ENCODE measurements around the gene DLGAP1.

The DLGAP1 gene

GRCh38 chr18:3552305-3552704, 902.8 kb downstream of the DLGAP1 start:
- no peak for DNase-seq

GRCh38 chr18:3547891-3548615, 907.1 kb downstream of the DLGAP1 start:
- no peak for DNase-seq

GRCh38 chr18:3546106-3546505, 909.0 kb downstream of the DLGAP1 start:
- no peak for DNase-seq

GRCh38 chr18:3544537-3544936, 910.6 kb downstream of the DLGAP1 start:
- no peak for DNase-seq

GRCh38 chr18:3541549-3542386, 913.3 kb downstream of the DLGAP1 start:
- DNase-seq, result no peak

- no peak for DNase-seq
Observed at GRCh38 chr18:3540805-3541548, 914.1 kb downstream of the DLGAP1 start.

- no peak for DNase-seq
Observed at GRCh38 chr18:3538954-3539617, 916.0 kb downstream of the DLGAP1 start.

- DNase-seq, result no peak
Observed at GRCh38 chr18:3538456-3538855, 916.7 kb downstream of the DLGAP1 start.

GRCh38 chr18:3530807-3531206, 924.3 kb downstream of the DLGAP1 start:
- DNase-seq, result no peak

- DNase-seq, result no peak
Observed at GRCh38 chr18:3529601-3530000, 925.5 kb downstream of the DLGAP1 start.

- DNase-seq, result no peak
Observed at GRCh38 chr18:3529077-3529476, 926.0 kb downstream of the DLGAP1 start.

GRCh38 chr18:3528231-3528630, 926.9 kb downstream of the DLGAP1 start:
- DNase-seq, result no peak

- no peak for DNase-seq
Observed at GRCh38 chr18:3526421-3527354, 928.4 kb downstream of the DLGAP1 start.

GRCh38 chr18:3525870-3526420, 929.2 kb downstream of the DLGAP1 start:
- DNase-seq, result no peak

GRCh38 chr18:3524706-3525105, 930.4 kb downstream of the DLGAP1 start:
- DNase-seq, result no peak

GRCh38 chr18:3520230-3521085, 934.6 kb downstream of the DLGAP1 start:
- DNase-seq, result no peak

GRCh38 chr18:3514312-3515216, 940.5 kb downstream of the DLGAP1 start:
- DNase-seq, result no peak

- peak; percentile 21 for DNase-seq
Observed at GRCh38 chr18:3513481-3513880, 941.6 kb downstream of the DLGAP1 start.

- peak; percentile 86 for DNase-seq
Observed at GRCh38 chr18:3511980-3512379, 943.1 kb downstream of the DLGAP1 start.

Data from NCI-H226 (cell line).